Epithelial cell of esophagus (primary cell): ENCODE data around the gene ZC3H7B.

ENCODE experiments used
- DNase-seq: peaks from one replicate; pipeline ENCODE4 v3.0.0; 2010; ENCODE audit warnings: low read depth
- H3K4me3 ChIP-seq: 2 replicates; pipeline ENCODE4 v1.5.1; 2011; ENCODE audit warnings: mild to moderate bottlenecking, low read length, control low read depth
- CTCF ChIP-seq: IDR thresholded peaks from 2 replicates; pipeline ENCODE4 v1.5.1; 2011; ENCODE audit warnings: low read depth, mild to moderate bottlenecking, low read length, control low read depth, inconsistent platforms; ENCODE audit not compliant: insufficient read depth; ENCODE audit errors: missing control alignments

ZC3H7B gene

DNA sequence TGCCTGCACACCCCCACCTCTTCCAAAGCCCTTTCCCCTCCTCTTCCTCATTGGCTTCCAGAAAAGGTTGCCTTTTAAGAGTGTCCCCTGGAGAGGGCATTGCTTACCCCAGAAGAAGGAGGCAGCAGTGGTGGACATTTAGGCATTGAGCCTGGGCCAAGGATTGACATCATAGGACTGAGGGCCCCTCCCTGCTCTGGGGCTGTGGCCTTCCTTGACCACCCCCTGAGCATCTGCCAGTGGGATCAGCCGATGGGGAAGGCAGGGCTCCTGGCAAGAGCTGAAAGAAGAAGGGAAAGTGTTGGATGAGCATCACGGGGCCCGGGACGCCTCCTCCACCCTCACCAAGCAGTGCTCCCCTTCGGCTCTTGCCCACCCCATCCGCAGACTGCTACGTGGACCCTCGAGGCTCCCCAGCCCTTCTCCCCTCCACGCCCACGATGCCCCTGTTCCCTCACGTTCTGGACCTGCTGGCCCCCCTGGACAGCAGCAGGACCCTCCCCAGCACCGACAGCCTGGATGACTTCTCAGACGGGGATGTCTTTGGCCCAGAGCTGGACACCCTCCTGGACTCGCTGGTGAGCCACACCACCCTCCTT, 37.4 kb downstream of the ZC3H7B start:
- no peak for TF ChIP-seq CTCF
- H3K4me3 ChIP-seq = no peak overlapping the region
- DNase-seq = no peak

GRCh38 chr22:41339823-41340222, 38.5 kb downstream of the ZC3H7B start:
- H3K4me3 ChIP-seq = no peak overlapping the region

DNA sequence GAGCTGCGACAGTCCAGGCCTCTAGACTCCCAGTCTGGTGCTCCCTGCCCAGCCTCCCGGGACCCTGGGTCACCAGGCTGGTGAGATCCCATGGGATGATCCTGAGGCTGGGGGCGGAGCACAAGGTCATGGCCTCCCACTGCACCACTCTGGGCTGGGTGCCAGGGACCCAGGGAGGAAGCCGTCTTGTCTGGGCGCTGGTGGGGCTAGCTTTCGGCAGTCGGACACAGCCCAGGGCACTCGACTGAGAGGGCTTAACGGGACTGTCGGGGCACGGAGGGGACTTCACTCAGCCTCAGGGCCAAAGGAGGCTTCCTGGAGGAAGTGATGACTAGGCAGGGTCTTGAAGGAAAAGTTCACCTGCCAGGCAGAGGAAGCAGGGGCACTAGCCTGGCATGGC, 39.0 kb downstream of the ZC3H7B start:
- H3K4me3 ChIP-seq = no peak overlapping the region
- TF ChIP-seq CTCF = no peak
- DNase-seq = no peak

More at GRCh38 chr22:41339823-41340222, 38.5 kb downstream of the ZC3H7B start:
- no peak for TF ChIP-seq CTCF
- DNase-seq = no peak

- no peak for DNase-seq
- H3K4me3 ChIP-seq = no peak overlapping the region
- TF ChIP-seq CTCF = no peak
Measured at GRCh38 chr22:41341012-41341411, 39.7 kb downstream of the ZC3H7B start.

- DNase-seq = no peak
- no peak overlapping the region for H3K4me3 ChIP-seq
- no peak for TF ChIP-seq CTCF
Measured at GRCh38 chr22:41341990-41342389, 40.7 kb downstream of the ZC3H7B start.

DNA sequence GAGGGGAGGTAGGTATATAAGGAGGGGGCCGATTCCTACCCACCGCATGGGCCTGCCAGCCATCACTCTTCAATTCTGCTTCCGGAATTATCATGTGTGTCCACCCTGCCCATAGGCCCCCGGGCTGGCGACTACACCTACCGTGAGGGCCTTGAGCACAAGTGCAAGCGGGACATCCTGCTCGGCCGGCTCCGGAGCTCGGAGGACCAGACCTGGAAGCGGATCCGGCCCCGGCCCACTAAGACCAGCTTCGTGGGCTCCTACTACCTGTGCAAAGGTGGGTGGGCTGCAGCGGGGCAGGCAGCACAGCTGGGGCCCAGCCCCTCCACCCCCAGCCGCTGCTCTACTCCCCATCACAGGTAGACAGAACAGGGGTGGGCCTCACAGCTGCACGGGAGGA, 42.0 kb downstream of the ZC3H7B start:
- TF ChIP-seq CTCF = no peak
- no peak for DNase-seq
- H3K4me3 ChIP-seq = no peak overlapping the region

DNA sequence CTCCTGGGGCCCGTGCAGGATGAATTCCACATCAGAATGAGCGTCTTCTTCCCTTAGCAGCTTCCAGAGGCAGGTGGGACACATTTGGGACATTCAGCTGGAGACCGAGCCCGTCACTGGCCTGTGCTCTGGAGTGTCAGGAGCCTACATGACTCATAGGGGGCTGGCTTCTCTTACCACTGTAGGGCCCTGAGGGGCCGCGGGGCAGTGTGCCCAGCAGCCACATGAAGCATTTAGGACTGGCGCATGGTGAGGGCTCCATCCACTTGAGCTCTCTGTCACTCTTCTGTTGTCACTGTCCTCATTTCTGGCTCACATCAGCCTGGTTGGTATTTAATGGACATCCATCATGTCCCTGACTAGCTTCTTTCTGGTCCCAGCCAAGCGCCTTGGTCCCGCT, 42.4 kb downstream of the ZC3H7B start:
- H3K4me3 ChIP-seq = no peak overlapping the region
- TF ChIP-seq CTCF = no peak
- DNase-seq = no peak
